ENCODE results near the gene TRIM54. TPM values are rescaled to one million over a fixed set of nuclear protein-coding genes. Genes with fewer than 3 reads are reported as not detected.
"Not testable (repeated sequence)": the region's sequence is repeated elsewhere in the genome, so short reads cannot be mapped to it uniquely, and the experiment has no call there.

TRIM54 gene
- total and polyA plus RNA-seq, 4 donors: 0.03 TPM; not detected in 3

GRCh38 chr2:27265536-27265870 is 16.7 kb upstream of the TRIM54 start:
- no peak for TF ChIP-seq MAX (IDR thresholded peaks at IDR 0.05)
- no peak for TF ChIP-seq REST (IDR thresholded peaks at IDR 0.05)
- no peak for TF ChIP-seq GABPA (IDR thresholded peaks at IDR 0.05 in 1 of 2, conservative IDR thresholded peaks at IDR 0.05 in 1 of 2)
- no peak for TF ChIP-seq ATF3 (IDR thresholded peaks at IDR 0.05)
- no peak for TF ChIP-seq FOXA1 (IDR thresholded peaks at IDR 0.05)
- TF ChIP-seq RXRA (IDR thresholded peaks at IDR 0.05): no peak
- no peak for TF ChIP-seq HNF4G (IDR thresholded peaks at IDR 0.05)
- TF ChIP-seq YY1 (IDR thresholded peaks at IDR 0.05): no peak
- no peak for TF ChIP-seq NR2F2 (IDR thresholded peaks at IDR 0.05)
- no peak for TF ChIP-seq JUND (IDR thresholded peaks at IDR 0.05)
- TF ChIP-seq HNF4A (conservative IDR thresholded peaks at IDR 0.05): no peak
- no peak for TF ChIP-seq RAD21 (IDR thresholded peaks at IDR 0.05)
- no peak for TF ChIP-seq FOXA2 (IDR thresholded peaks at IDR 0.05)
- TF ChIP-seq SP1 (IDR thresholded peaks at IDR 0.05): no peak
- no peak for TF ChIP-seq ZBTB33 (IDR thresholded peaks at IDR 0.05)
- no peak for TF ChIP-seq TAF1 (conservative IDR thresholded peaks at IDR 0.05)
- TF ChIP-seq EGR1 (IDR thresholded peaks at IDR 0.05; ENCODE audit: low read depth in 2 of 2): no peak
- TF ChIP-seq CTCF (IDR thresholded peaks at IDR 0.05; ENCODE audit: low read depth, low read length, missing input control): no peak
- Histone ChIP-seq H3K4me1 (ENCODE audit: control insufficient read depth in 4 of 4, insufficient read depth in 4 of 4, low read length in 3 of 4) (peaks cover 10 to 35% (median 22%) of the 10 kb centered on the region in 4 donors), H3K27me3 (ENCODE audit: control insufficient read depth in 4 of 4, insufficient read depth in 4 of 4, low read length in 3 of 4) (peaks cover 0 to 16% (median 4%) of the 10 kb centered on the region in 4 donors), H3K36me3 (ENCODE audit: control insufficient read depth in 4 of 4, insufficient read depth in 3 of 4, low read depth in 1 of 4, low read length in 3 of 4) (no peaks in the 10 kb centered on the region), H3K4me3 (ENCODE audit: low read depth in 1 of 3, low read length in 3 of 3) (no peak overlapping the region), H3K27ac (ENCODE audit: low read depth in 1 of 2, low read length in 2 of 2) (no peak overlapping the region), H3K9ac (ENCODE audit: low read depth in 1 of 2, low read length in 2 of 2) (no peak overlapping the region), H3K9me3 (ENCODE audit: control insufficient read depth in 4 of 4, low read length in 3 of 4) (no peaks in the 10 kb centered on the region)
- DNase-seq (ENCODE audit: low spot score): no peak

GRCh38 chr2:27268296-27268695 is 13.9 kb upstream of the TRIM54 start:
- H3K27ac ChIP-seq (ENCODE audit: low read depth in 1 of 2, low read length in 2 of 2); H3K27me3 ChIP-seq (ENCODE audit: control insufficient read depth in 4 of 4, insufficient read depth in 4 of 4, low read length in 3 of 4); H3K36me3 ChIP-seq (ENCODE audit: control insufficient read depth in 4 of 4, insufficient read depth in 3 of 4, low read depth in 1 of 4, low read length in 3 of 4); DNase-seq (ENCODE audit: low spot score); H3K9ac ChIP-seq (ENCODE audit: low read depth in 1 of 2, low read length in 2 of 2); H3K9me3 ChIP-seq (ENCODE audit: control insufficient read depth in 4 of 4, low read length in 3 of 4); H3K4me3 ChIP-seq (ENCODE audit: low read depth in 1 of 3, low read length in 3 of 3): not testable (repeated sequence)
- whole genome bisulfite sequencing: 92% methylated on average over 13 of the region's 13 CpGs
- H3K4me1 ChIP-seq (ENCODE audit: control insufficient read depth in 4 of 4, insufficient read depth in 4 of 4, low read length in 3 of 4): peaks cover 2 to 19% (median 13%) of the 10 kb centered on the region in 4 donors
